HG03565 (cell line): ENCODE measurements around the gene NOP10.

ENCODE experiments used
- ATAC-seq: cut with Tn5 transposase; IDR thresholded peaks from one replicate; pipeline ENCODE4 v1.9.1; 2021; ENCODE audit warnings: mild to moderate bottlenecking, moderate library complexity; ENCODE audit not compliant: unreplicated experiment

The NOP10 gene

DNA sequence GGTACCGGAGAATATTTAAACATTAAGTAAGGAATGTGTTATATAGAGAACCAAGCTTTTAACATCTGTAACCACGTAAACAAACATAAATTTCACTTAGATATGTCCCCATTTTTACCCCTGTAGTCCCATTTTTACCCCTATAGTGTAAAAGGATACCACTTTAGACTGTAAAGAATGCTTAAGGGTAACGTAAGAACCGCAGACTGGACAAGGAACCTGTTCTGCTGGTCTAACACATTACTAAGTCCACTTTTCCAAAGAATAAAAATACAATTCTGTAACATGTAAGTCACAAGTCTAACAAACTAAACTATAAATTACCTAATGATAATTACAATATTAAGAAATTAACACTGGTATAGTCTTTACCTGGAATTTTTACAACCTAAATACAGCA is 8.3 kb downstream of the NOP10 start:
- no peak for ATAC-seq

DNA sequence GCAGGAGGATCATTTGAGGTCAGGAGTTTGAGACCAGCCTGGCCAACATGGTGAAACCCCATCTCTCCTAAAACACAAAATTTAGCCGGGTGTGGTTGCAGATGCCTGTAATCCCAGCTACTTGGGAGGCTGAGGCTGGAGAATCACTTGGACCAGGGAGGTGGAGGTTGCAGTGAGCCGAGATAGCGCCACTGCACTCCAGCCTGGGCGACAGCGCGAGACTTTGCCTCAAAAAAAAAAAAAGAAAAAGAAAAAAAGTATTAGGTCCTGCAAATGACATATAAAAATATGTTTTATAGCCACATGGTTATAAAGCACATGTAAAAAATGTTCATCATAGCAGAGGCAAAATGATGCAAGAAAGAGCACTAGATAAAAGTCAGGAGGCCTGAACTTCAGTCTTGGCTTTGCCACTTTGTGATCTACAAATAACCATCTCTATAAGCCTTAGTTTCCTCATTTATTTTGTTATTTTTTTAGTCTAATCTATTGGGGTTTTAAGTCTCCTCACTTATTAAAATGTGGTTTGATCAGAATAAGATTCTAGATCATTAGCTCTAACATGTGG is 10.3 kb downstream of the NOP10 start:
- no peak for ATAC-seq

DNA sequence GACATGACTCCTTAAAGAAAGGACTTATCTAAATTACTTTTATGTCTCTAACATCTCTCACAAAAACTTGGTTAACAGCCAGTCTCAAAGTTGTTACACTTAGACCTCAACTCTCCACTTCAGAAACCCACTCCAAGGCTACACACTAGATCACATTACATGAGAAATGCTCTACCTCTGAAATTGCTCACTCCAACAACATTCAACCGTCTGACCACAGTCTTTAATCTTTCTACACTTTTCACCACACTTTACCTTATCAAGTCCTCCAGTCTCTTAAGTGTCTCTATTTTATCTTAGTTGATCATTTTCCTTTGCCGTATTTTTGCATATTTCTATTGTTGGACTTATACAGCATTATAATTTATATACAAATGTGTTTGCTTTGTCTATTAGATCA is 11.1 kb downstream of the NOP10 start:
- ATAC-seq: no peak

DNA sequence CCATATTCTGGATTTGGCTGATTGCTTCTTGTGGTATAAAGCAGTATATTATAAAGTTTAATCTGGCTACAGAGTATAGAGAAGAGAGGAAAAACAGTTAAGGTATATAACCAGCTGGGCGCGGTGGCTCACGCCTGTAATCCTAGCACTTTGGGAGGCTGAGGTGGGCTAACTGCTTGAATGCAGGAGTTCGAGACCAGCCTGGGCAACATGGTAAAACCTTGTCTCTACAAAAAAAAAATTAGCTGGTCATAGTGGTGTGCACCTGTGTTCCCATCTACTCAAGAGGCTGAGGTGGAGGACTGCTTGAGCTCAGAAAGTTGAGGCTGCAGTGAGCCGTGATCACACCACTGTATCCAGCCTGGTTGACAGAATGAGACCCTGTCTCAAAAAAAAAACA is 12.7 kb downstream of the NOP10 start:
- no peak for ATAC-seq

DNA sequence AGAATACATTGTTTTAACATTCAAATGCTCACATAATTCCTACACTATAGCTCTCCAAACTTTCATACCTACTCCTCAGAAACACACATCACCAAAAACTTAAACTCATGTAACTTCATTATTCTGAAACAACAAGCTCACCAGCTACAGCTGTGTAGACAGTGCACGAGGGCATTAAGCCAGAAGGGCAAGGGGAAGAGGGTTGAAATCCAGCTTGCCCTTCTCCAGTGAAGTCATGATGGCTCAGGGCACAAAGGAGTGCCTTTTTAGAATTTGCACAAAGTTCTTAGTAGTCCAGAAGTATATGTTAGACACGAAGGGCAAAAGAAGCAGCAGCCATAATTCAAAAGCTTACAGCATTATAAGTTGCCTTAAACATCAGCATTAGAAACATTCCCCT is 13.9 kb downstream of the NOP10 start:
- ATAC-seq: no peak

DNA sequence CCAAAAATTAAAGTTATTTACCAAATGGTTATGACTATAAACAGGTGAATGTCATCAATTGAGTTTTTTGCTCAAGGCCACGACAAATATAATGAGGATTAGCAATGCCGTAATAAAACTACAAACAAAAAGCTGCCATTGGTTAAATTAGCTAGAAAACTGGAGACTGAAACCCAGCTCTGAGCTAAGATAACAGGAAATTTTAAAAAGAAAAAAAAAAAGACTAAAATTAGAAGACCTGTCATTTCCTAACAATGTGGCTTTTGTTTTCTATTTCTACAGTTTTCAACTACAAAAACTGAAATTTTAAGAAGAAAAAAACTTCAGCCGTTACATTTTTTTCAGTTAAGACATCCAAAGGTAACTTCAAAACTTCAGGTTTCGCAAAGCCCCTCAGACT is 15.0 kb downstream of the NOP10 start:
- peak; percentile 32 for ATAC-seq

DNA sequence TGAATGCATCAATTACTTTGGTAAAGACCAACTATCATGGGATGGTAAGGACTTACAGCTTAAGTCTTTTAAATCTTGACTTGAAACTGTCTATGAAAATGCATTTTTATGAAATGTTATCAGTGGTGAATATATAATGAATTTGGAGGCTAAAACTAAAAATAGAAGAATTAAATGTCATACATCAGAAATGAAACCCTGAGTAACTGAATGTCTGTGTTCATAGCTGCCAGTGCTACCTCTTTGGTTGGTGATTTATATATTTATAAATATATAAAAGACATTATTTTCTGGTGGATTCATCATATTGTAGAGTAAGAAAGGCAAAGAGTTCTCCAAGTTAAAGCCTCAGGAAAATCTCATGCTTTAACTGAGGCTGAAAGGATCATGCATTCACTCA is 17.6 kb downstream of the NOP10 start:
- ATAC-seq: no peak

DNA sequence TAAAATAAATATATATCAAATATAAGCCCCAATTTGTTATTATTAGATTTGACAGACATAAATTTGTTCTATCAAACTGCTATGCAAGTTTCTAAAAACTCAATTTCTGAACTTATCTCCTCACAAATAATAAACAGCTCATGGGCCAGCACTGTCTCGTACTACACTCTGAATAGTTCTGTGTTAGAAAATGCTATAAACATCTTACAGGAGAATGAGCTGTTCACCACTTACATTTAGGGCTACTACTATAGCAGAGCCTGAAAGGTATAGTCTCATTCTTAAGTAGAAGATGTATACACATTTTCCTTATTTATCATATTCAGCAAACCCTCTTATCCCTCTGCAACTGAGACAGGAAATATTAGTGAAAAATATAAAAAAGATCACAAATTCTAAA is 18.0 kb downstream of the NOP10 start:
- no peak for ATAC-seq

DNA sequence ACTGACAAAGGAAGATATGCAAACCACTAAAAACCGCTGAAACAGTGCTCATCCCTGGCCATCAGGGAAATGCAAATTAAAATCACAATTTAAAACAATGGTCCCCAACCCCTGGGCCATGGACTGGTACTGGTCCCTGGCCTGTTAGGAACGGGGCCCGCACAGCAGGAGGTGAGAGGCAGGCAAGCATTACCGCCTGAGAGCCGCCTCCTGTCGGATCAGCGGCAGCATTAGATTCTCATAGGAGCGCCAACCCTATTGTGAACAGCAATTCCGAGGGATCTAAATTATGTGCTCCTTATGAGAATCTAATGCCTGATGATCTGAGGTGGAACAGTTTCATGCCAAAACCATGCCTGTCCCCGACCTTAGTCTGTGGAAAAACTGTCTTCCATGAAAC is 19.7 kb downstream of the NOP10 start:
- no peak for ATAC-seq

DNA sequence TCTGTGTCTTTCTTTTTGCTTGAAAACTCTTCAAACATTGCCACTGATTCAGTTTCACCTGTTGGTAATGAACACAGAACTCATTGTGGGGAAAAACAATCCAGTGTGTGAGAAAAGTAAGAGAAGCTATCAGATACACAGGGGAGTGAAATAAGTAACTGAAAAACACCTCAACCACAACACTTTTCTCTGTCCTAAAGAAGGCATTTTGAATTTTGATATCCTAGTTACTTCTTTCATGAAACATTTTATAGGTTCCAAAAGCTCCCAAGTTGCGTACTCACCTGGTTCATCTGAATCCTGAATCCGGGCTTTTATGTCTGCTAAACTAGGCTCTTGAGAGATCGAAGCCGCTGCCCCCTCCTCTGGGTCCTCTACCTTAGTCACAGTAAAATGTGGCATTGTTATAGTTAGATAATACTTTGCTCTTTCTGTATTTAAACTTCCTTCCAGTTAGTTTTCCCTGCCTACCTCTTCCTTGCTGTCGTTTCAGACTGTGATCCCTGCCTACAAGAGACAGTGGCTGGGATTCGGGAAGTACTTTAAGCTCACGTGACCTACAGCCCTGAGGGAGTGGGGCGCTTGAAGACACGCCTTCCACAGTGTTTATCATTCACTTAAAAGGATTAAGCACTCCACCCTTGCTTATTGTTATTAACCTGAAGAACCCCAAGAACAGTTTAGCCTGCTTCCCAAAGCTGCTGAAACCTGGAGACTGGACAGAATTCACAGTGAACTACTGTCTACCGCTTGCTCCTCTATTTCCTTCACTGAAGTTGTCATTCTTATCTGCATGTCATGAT is 24.5 kb downstream of the NOP10 start:
- no peak for ATAC-seq

DNA sequence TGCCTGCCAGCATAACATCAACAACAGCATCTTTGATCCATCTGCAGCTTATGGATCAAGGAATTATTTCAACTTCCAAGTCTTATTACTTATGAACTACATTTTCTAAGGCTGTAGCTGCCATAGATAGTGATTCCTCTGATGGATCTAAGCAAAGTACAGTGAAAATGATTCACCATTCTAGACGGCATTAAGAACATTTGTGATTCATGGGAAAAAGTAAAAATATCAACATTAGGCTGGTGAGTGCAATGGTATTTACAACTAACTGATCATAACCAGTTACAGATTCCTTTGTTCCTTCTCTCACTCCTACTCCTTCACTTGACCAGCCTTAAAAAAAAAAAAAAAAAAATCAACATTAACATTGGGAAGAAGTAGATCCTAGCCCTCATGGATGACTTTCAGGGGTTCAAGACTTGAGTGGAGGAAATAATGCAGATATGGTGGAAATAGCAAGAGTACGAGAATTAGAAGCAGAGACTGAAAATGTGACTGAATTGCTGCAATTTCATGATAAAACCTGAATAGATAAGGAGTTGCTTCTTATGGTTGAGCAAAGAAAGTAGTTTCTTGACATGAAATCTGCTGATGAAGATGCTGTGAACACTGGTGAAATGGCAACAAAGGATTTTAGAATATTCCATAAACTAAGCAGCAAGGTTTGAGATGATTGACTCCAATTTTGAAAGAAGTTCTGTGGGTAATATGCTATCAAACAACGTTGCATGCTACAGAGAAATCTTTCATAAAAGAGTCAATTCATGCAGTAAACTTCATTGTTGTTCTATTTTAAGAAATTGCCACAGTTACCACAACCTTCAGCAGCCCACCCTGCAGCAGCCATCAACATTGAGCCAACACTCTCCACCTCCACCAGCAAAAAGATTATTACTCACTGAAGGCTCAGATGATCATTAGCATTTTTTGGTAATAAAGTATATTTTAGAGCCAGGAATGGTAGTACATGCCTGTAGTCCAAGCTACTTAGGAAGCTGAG is 28.1 kb downstream of the NOP10 start:
- ATAC-seq: no peak

DNA sequence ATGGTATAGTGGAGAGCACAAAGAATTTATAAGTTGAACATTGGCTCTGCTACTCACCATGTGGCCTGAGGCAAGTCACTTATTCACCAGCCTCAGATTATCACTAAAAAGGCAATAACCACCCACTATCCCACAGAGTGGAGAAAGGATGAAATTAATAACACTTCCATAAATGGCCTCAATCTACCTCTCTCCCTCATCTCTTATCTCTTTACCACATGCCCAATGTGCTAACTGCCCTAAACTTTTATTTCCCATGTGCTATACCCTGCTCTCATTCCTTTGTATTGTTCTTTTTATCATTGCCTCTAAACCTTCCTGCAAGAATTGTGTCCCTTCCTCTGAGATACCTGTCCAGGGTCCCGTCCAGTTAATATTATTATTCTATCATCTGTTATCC is 31.4 kb downstream of the NOP10 start:
- no peak for ATAC-seq

DNA sequence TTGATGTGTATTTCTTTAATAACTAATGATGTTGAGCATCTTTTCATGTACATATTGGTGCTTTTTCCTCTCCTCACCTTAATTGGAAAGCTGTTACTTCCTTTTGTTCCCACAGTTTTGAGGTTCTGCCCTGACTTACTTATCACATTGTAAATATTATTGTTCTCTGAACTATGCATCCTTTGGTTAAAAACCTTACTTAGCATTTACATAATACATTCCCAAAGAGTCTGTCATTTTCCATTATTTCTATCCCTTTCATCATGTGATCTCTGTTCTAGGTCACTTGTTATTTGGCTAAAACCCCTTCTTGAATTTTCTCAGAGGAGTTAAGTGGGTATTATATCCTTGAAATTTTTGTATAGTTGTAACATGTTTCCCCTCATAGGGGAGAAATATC is 38.3 kb downstream of the NOP10 start:
- ATAC-seq: no peak

DNA sequence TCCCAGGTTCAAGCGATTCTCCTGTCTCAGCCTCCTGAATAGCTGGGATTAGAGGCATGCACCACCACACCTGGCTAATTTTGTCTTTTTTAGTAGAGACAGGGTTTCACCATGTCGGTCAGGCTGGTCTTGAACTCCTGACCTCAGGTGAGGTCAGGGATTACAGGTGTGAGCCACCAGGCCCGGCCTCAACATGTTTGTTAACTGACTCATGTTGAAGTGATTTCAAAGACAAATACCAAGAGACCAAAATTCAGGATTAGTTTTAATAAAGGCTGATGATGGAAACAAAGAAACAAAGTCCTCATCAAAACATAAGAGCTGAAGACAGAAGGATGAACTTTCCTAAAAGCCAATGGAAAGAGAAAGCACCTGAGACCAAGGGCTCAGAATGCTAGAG is 41.9 kb downstream of the NOP10 start:
- ATAC-seq: no peak

DNA sequence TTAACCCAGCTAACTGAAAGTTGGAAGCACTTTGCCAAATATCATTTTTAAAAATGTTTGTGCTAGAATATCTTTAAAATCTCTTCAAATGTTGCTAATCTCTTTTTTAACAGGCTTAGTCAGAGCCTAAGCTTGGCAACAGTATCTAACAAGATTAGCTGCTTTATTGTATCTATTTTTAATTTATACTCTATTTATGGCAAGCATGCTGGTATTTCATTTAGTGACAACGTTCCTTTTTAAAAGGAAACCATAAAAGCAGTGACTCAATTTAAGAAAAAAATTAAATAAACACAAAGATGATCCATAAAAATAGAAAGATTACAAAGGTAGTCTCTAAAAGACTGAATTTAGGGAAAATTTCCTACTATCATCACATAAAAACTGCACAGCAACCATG is 45.9 kb downstream of the NOP10 start:
- ATAC-seq: no peak

DNA sequence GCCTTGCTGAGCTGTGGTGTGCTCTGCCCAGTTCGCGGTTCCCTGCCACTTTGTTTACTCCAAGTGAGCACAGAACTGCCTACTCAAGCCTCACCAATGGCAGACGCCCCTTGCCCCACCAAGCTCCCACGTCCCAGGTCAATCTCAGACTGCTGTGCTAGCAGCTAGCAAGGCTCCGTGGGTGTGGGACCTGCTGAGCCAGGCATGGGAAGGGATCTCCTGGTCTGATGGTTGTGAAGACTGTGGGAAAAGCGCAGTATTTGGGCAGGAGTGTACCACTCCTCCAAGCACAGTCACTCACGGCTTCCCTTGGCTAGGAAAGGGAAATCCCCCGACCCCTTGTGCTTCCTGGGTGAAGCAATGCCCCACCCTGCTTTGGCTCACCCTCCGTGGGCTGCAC is 50.3 kb downstream of the NOP10 start:
- ATAC-seq: no peak
